H9 (cell line): ENCODE results near the gene BHLHA9. TPM values are rescaled to one million over a fixed set of nuclear protein-coding genes. Genes with fewer than 3 reads are reported as not detected.

Experiments
- DNase-seq: peaks from one replicate; pipeline ENCODE4 v3.0.0-alpha.2; 2017
- H2AFZ ChIP-seq: one replicate; pipeline ENCODE4 v1.6.1; 2013; ENCODE audit warnings: mild to moderate bottlenecking, low read length, control low read depth, moderate library complexity
- H2AK5ac ChIP-seq: 2 replicates; pipeline ENCODE4 v1.6.1; 2013; ENCODE audit warnings: low read length, control low read depth, mixed read lengths; ENCODE audit not compliant: insufficient read length
- H2BK120ac ChIP-seq: one replicate; pipeline ENCODE4 v1.6.1; 2013; ENCODE audit warnings: low read depth, mild to moderate bottlenecking, low read length, control low read depth, inconsistent platforms; ENCODE audit not compliant: poor library complexity, severe bottlenecking
- H2BK12ac ChIP-seq: 2 replicates; pipeline ENCODE4 v1.6.1; 2013; ENCODE audit warnings: low read length, control low read depth, mixed read lengths, low read depth; ENCODE audit not compliant: insufficient read length
- H2BK15ac ChIP-seq: 2 replicates; pipeline ENCODE4 v1.6.1; 2013; ENCODE audit warnings: low read depth, low read length, control low read depth
- H2BK20ac ChIP-seq: one replicate; pipeline ENCODE4 v1.6.1; 2013; ENCODE audit warnings: low read depth, mild to moderate bottlenecking, low read length, control low read depth, inconsistent platforms; ENCODE audit not compliant: poor library complexity, severe bottlenecking
- H2BK5ac ChIP-seq: 2 replicates; pipeline ENCODE4 v1.6.1; 2013; ENCODE audit warnings: low read length, control low read depth, mixed read lengths; ENCODE audit not compliant: insufficient read length
- H3K14ac ChIP-seq: 2 replicates; pipeline ENCODE4 v1.6.1; 2013; ENCODE audit warnings: low read length, control low read depth; ENCODE audit not compliant: insufficient read depth
- H3K18ac ChIP-seq: 2 replicates; pipeline ENCODE4 v1.6.1; 2013; ENCODE audit warnings: low read depth, mild to moderate bottlenecking, mixed read lengths, low read length, control low read depth; ENCODE audit not compliant: insufficient read length
- H3K23ac ChIP-seq: 2 replicates; pipeline ENCODE4 v1.6.1; 2013; ENCODE audit warnings: low read length, control low read depth, mixed read lengths, low read depth; ENCODE audit not compliant: insufficient read length
- H3K23me2 ChIP-seq: 2 replicates; pipeline ENCODE4 v1.6.1; 2013; ENCODE audit warnings: low read depth, mild to moderate bottlenecking, mixed read lengths, low read length, control low read depth; ENCODE audit not compliant: insufficient read length, poor library complexity, severe bottlenecking
- H3K27ac ChIP-seq: 2 replicates; pipeline ENCODE4 v1.5.1; 2013; ENCODE audit warnings: low read length, control low read depth, mixed read lengths, low read depth; ENCODE audit not compliant: insufficient read length
- H3K27me3 ChIP-seq: 2 replicates; pipeline ENCODE4 v1.6.1; 2013; ENCODE audit warnings: low read length, control low read depth, inconsistent platforms; ENCODE audit not compliant: insufficient read depth
- H3K4ac ChIP-seq: 2 replicates; pipeline ENCODE4 v1.6.1; 2013; ENCODE audit warnings: low read depth, mild to moderate bottlenecking, control low read depth, inconsistent platforms, low read length, moderate library complexity
- H3K4me1 ChIP-seq: 2 replicates; pipeline ENCODE4 v1.6.1; 2013; ENCODE audit warnings: low read length, control low read depth, inconsistent platforms; ENCODE audit not compliant: insufficient read depth
- H3K4me2 ChIP-seq: 2 replicates; pipeline ENCODE4 v1.6.1; 2013; ENCODE audit warnings: low read length, control low read depth, mixed read lengths; ENCODE audit not compliant: insufficient read length, insufficient read depth
- H3K56ac ChIP-seq: 2 replicates; pipeline ENCODE4 v1.6.1; 2013; ENCODE audit warnings: low read depth, mild to moderate bottlenecking, mixed read lengths, low read length, control low read depth; ENCODE audit not compliant: insufficient read length
- H3K79me1 ChIP-seq: 2 replicates; pipeline ENCODE4 v1.6.1; 2013; ENCODE audit warnings: low read depth, mild to moderate bottlenecking, moderate library complexity, low read length, control low read depth, inconsistent platforms; ENCODE audit not compliant: insufficient read depth, poor library complexity, severe bottlenecking
- H3K79me2 ChIP-seq: 2 replicates; pipeline ENCODE4 v1.6.1; 2013; ENCODE audit warnings: low read length, control low read depth, inconsistent platforms; ENCODE audit not compliant: insufficient read depth
- H3K9ac ChIP-seq: 2 replicates; pipeline ENCODE4 v1.6.1; 2013; ENCODE audit warnings: low read length, control low read depth, mixed read lengths; ENCODE audit not compliant: insufficient read length; ENCODE audit errors: extremely low read depth
- H3K9me3 ChIP-seq: one replicate; pipeline ENCODE4 v1.6.1; 2013; ENCODE audit warnings: low read depth, low read length, inconsistent platforms; ENCODE audit not compliant: control insufficient read depth
- H3T11ph ChIP-seq: one replicate; pipeline ENCODE4 v1.6.1; 2013; ENCODE audit warnings: mild to moderate bottlenecking, low read length, control low read depth, inconsistent platforms
- H4K20me1 ChIP-seq: one replicate; pipeline ENCODE4 v1.6.1; 2013; ENCODE audit not compliant: control insufficient read depth, insufficient read length, insufficient read depth
- H4K5ac ChIP-seq: 2 replicates; pipeline ENCODE4 v1.6.1; 2013; ENCODE audit warnings: low read depth, mild to moderate bottlenecking, mixed read lengths, low read length, control low read depth; ENCODE audit not compliant: insufficient read length
- H4K8ac ChIP-seq: replicated peaks from 2 replicates; pipeline ENCODE4 v1.6.1; 2013; ENCODE audit warnings: low read length, control low read depth, mixed read lengths, low read depth; ENCODE audit not compliant: insufficient read length
- H4K91ac ChIP-seq: 2 replicates; pipeline ENCODE4 v1.6.1; 2013; ENCODE audit warnings: low read depth, mild to moderate bottlenecking, moderate library complexity, mixed read lengths, low read length, control low read depth; ENCODE audit not compliant: insufficient read length
- H3K27ac Mint-ChIP-seq, 3 experiments: 2 replicates in 2 of 3; 3 replicates in 1 of 3; pipeline ENCODE4 v1.8.0; 2020 to 2021; ENCODE audit warnings: mixed read lengths in 3 of 3, mild to moderate bottlenecking in 1 of 3, moderate library complexity in 1 of 3
- H3K27me3 Mint-ChIP-seq: 2 replicates; pipeline ENCODE4 v1.8.0; 2021; ENCODE audit warnings: low read depth, mild to moderate bottlenecking, moderate library complexity, mixed read lengths
- H3K36me3 Mint-ChIP-seq, 3 experiments: 2 replicates in 2 of 3; 3 replicates in 1 of 3; pipeline ENCODE4 v1.8.0; 2020 to 2021; ENCODE audit warnings: low read depth in 3 of 3, mixed read lengths in 3 of 3; ENCODE audit not compliant: insufficient read depth in 1 of 3
- H3K4me1 Mint-ChIP-seq, 2 experiments: 2 replicates each; pipeline ENCODE4 v1.8.0; 2020; ENCODE audit warnings: mixed read lengths in 2 of 2
- H3K4me3 Mint-ChIP-seq, 2 experiments: 2 replicates in 1 of 2; 3 replicates in 1 of 2; pipeline ENCODE4 v1.8.0; 2020 to 2021; ENCODE audit warnings: mild to moderate bottlenecking in 2 of 2, mixed read lengths in 2 of 2, moderate library complexity in 1 of 2
- H3K9me3 Mint-ChIP-seq, 2 experiments: 2 replicates in 1 of 2; 3 replicates in 1 of 2; pipeline ENCODE4 v1.8.0; 2020; ENCODE audit warnings: mild to moderate bottlenecking in 2 of 2, mixed read lengths in 2 of 2, moderate library complexity in 1 of 2
- WGBS: extraction: QIAGEN DNeasy Blood & Tissue Kit; methylation state at CpG from one replicate; pipeline ENCODE4 v1.1.7; 2013; ENCODE audit warnings: missing lambda C conversion rate, low lambda C conversion rate, mixed read lengths; ENCODE audit not compliant: insufficient read length; ENCODE audit errors: extremely low coverage; 5-methylcytosine and 5-hydroxymethylcytosine counted together
- total RNA-seq: library from RNA; stranded (reverse); gene quantifications from 2 replicates; pipeline ENCODE4 v1.2.1, GENCODE V29; 2021
- TF ChIP-seq, protein P1 (sequence below): fragments of 200-600 bp; sonication (generic); conservative IDR thresholded peaks from 3 replicates; pipeline ENCODE4 v1.8.0; 2021; ENCODE audit warnings: antibody characterized with exemption, mild to moderate bottlenecking

Gene BHLHA9
- total RNA-seq, 1 experiment from 2014 or later = not detected

DNA sequence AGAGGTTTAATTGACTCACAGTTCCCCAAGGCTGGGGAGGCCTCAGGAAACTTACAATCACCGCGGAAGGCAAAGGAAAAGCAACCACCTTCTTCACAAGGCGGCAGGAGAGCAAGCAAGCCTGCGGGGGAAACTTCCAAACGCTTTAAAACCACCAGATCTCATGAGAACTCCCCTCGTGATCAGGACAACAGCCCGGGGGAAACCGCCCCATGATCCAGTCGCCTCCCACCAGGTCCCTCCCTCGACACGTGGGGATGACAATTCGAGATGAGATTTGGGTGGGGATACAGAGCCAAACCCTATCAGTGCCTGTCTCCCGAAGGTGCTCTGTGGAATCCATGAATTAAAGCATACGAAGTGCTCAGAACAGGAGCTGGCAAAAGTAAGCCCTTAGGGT is 46.6 kb upstream of the BHLHA9 start:
- WGBS = no CpG with 5 or more reads among the region's 14 CpGs
- Histone ChIP-seq H4K8ac (no peak overlapping the region), H3K56ac (no peak overlapping the region), H3K79me2 (no peaks in the 10 kb centered on the region), H4K5ac (no peak overlapping the region), H3K27me3 (peaks cover 24% of the 10 kb centered on the region), H2BK20ac (no peak overlapping the region), H3K9me3 (no peaks in the 10 kb centered on the region), H2AK5ac (no peak overlapping the region), H2BK15ac (no peak overlapping the region), H3K14ac (no peak overlapping the region), H3K9ac (no peak overlapping the region), H2BK120ac (no peak overlapping the region), H3K27ac (no peak overlapping the region), H2AFZ (no peak overlapping the region), H3K4me1 (no peaks in the 10 kb centered on the region), H3K79me1 (no peaks in the 10 kb centered on the region), H3T11ph (no peak overlapping the region), H2BK5ac (no peak overlapping the region), H4K91ac (no peak overlapping the region), H3K4me2 (no peak overlapping the region), H3K18ac (no peak overlapping the region), H4K20me1 (no peaks in the 10 kb centered on the region), H2BK12ac (no peak overlapping the region), H3K4ac (no peak overlapping the region), H3K23ac (no peak overlapping the region), H3K23me2 (no peaks in the 10 kb centered on the region)
- peaks cover 0 to 2% of the 10 kb centered on the region in 2 experiments; a peak in 2 of 5 replicates for H3K9me3 Mint-ChIP-seq
- DNase-seq = no peak
- no peak overlapping the region for H3K4me3 Mint-ChIP-seq
- peaks cover 86% of the 10 kb centered on the region for H3K27me3 Mint-ChIP-seq
- peaks cover 0 to 2% (median 0%) of the 10 kb centered on the region in 3 experiments; a peak in 2 of 7 replicates for H3K36me3 Mint-ChIP-seq
- H3K4me1 Mint-ChIP-seq = peaks cover 4 to 6% of the 10 kb centered on the region in 2 experiments
- H3K27ac Mint-ChIP-seq = no peak overlapping the region
- TF ChIP-seq, protein P1, sequence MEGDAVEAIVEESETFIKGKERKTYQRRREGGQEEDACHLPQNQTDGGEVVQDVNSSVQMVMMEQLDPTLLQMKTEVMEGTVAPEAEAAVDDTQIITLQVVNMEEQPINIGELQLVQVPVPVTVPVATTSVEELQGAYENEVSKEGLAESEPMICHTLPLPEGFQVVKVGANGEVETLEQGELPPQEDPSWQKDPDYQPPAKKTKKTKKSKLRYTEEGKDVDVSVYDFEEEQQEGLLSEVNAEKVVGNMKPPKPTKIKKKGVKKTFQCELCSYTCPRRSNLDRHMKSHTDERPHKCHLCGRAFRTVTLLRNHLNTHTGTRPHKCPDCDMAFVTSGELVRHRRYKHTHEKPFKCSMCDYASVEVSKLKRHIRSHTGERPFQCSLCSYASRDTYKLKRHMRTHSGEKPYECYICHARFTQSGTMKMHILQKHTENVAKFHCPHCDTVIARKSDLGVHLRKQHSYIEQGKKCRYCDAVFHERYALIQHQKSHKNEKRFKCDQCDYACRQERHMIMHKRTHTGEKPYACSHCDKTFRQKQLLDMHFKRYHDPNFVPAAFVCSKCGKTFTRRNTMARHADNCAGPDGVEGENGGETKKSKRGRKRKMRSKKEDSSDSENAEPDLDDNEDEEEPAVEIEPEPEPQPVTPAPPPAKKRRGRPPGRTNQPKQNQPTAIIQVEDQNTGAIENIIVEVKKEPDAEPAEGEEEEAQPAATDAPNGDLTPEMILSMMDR = no peak
